SIG-M5 treated with dmso at 0.1 percent for 504 hours (cell line): Measurements from ENCODE around the gene DDX10.

Experiments used
- DNase-seq: peaks from one replicate; lab custom pipeline; 2025; ENCODE audit not compliant: unreplicated experiment; lab: John Stamatoyannopoulos, UW

Gene DDX10

DNA sequence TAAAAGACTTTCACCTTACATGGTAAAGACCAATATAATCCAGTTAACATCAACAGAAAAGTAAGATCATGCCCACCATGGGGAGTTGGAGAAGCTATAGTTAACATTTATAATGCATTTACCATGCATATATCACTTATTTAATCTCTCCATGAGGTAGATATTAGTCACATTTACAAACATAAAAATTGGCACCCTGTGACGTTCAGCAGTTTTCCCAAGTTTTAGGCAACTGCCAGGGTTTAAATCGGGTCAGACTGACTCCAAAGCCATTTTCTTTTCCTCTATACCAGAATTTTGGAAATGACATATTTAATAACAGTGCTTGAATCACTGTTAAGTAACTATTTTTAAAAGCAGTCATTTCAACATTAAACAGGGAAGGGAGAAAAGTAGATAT, 266.3 kb downstream of the DDX10 start:
- DNase-seq, result no peak

DNA sequence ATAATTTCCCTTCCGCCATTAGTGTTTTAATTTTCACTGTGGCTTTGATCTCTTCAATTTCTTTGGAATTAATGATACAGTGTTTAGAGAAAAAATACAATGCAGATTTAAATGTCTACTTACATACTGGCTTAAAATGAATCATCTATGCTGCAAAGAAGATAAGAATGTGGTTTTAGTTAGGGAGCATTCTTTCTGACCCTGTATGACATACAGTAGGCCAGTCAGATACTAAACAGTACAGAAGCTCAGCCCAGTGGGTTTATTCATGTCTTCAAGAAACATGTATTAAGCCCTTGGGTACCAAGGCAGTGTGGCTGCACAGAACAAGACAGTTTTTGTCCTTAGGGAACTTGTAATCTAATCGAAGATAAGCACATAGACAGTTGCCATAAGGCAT, 268.8 kb downstream of the DDX10 start:
- no peak for DNase-seq

- no peak for DNase-seq
Measured at GRCh38 chr11:108934289-108934688, 269.4 kb downstream of the DDX10 start.

DNA sequence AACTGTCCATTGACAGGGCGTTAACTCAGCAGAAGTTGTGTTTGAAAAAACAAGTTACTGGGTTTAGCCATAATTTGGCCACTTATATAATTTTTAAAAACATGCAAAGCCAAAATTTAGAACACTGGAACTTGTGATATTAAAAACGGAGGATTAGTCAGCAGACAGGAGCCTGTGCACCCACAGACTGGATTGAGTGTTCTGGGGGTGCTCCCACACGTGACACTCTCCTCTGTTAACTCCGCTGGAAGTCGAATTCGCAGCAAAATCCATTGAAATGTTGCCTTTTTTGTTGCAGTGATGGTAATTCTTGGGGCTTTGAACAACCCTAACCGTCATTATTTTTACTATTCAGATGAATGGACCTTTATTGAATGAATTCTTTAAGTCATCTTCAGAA, 269.8 kb downstream of the DDX10 start:
- DNase-seq, result no peak

GRCh38 chr11:108937746-108938145, 272.9 kb downstream of the DDX10 start:
- DNase-seq, result no peak

DNA sequence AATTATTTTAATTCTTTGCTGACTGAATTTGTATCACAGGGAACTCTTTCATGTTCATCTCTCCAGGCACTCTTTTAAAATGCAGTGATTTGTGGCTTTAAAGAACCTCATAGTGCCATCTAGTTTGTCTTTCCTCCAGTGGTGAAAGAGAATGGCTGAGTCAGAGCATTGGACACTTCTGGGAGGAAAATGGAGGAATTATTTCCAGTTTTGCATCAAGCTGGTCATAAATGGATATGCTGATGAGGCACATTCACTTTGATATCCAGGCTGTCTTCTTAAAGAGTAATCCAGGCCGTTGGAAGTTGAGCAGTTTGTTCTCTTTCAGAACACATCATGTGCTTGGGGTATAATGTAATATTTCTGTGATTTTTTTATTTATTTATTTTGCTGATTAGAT, 273.7 kb downstream of the DDX10 start:
- DNase-seq, result no peak

DNA sequence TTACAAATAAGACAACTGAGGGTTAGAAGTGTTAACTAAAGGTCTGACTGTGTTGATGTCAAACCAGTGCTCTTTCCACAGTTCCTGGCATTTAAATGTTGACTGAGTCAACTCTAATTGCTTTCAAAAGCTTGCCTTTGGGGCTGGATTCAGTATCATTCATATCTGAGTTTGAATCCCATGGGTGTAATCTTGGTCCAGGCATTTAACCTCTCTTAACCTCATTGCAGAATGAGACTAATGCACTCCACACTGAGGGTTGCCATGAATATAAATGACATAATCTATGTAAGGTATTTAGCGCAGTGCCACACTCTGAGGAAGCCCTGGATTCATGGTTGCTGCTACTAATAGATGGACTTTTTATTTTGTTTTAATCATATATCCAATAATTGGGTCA, 274.3 kb downstream of the DDX10 start:
- DNase-seq, result no peak

DNA sequence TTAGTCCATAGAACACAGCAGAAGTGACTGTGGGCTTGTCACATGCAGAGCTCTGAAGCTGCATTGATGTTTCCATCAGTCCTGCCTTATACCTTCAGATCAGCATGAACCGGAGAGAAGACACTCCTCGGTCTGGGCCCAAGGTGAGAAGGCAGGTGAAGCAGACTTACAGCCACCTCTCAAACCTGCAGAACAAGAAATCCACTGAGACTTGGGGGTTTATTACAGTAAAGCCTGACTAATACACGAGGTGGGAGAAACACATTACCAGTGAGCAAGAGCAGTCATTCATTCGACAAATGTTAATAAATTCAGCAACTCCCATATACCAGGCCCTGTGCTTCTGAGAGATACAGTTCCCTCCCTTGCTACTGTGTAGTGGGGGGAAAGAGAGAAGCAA, 279.0 kb downstream of the DDX10 start:
- DNase-seq, result no peak

GRCh38 chr11:108944471-108945178, 279.8 kb downstream of the DDX10 start:
- no peak for DNase-seq

GRCh38 chr11:108945341-108945740, 280.5 kb downstream of the DDX10 start:
- DNase-seq, result no peak

DNA sequence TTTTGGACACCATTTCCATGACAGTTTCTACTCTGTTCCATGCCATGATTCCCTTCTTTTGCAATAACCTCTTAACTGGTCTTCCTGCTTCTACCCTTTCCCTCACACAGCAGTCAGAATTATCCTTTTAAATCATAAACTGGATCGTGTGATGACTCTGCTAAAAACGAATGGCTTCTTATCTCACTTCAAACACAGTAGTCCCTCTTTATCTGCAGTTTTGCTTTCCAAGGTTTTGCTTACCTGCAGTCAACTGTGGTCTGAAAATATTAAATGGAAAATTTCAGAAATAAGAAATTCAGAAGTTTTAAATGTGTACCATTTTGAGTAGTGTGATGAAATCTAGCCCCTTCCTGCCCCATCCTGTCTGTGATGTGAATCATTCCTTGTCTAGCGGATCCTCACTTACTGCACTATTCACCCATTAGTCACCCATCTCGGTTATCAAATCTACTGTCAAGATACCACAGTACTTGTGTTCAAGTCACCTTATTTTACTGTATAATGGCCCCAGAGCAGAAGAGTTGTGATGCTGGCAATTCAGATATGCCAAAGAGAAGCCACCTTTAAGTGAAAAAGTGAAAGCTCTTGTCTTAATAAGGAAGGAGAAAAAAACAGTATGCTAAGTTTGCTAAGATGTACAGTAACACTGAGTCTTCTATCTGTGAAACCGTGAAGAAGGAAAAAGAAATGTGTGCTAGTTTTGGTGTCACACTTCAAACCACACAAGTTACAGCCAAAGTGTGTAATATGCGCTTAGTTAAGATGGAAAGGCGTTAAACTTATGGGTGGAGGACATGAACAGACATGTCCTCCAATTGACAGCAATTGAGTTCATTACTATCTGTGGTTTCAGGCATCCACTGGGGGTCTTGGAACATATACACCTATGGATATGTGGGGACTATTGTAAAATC, 283.0 kb downstream of the DDX10 start:
- peak; percentile 14 for DNase-seq

DNA sequence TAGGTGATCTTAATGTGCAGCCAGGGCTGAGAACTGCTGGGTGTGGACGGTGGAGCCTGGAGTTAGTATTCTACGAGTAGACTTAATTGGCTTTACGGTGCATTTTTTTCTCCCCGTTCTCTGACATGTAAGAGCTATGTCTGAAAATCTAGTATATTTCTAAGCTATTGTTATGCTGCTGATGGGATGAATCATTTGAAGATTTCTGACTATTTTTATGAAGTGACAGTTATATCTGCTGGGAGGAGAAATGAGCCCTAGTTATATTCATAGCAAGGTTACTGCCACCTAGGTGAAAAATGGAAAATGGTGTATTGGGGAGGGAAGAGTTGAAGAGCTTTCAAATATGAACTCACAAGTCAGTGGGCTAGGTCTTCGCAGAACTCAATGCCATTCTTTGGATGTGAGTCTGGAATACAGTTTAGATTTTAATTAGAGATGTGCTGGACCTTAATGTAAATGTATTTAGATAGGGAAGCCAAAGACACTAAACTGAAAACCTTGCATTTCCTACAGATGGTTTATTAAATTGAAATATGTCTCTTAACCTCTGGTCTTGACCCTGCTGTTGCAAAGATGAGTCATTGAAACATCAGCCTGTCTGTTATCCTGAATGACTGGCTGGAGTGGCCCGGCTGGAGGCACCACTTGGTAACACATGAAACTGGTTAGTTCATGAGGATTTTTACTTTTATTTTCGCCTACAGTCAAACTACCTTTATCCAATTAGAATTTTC, 293.7 kb downstream of the DDX10 start:
- peak; percentile 6 for DNase-seq

DNA sequence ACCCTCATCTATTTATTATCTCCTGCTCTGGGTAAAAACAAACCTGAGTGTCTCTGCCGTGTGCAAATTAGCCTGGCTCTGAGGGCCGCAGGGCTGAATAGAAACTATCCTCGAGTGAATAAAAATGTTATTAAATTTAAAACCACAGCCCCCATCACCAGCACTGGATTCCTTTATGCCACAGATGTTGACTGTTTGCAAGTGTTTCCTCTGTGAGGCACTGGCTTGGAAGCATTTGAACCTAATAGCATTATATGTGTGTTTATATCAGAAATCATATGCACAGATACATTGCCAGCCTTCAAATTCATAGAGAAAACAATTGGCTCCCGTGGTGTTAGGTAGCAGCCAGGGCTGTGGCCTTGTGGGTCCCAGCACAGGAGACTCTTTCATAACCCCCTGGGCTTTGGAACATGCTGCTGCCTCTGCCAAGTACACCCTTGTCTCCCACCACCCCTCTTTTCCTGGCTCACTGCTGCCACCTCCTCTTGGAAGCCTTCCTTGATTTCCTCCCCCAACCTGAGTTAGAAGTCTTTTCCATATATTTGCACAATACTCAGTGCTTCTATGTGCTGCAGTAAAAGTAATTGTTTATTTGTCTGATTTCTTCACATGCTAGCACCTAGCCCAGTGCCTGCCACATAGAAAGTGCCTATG, 294.4 kb downstream of the DDX10 start:
- DNase-seq, result no peak

DNA sequence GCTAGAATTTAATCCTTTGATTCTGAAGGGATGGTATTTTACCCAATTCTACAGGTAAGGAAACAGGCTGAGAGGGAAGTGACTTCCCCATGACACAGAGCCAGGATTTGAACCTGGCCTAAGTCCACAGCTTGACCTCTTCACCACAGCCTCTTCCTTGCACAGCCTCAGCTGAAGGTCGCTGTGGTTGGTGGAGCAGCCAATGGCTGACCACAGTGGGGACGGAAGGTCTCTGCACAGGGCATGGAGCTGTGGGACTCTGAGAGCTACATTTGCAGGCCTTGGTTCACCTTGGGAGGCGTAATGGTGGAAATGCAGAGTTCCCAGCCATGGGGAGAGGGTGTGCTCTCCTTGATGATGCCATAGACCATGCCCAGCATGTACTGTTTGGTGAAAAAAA, 295.0 kb downstream of the DDX10 start:
- DNase-seq, result no peak

- DNase-seq, result no peak
Measured at GRCh38 chr11:108960501-108960900, 295.6 kb downstream of the DDX10 start.

- peak; percentile 39 for DNase-seq
Measured at GRCh38 chr11:108961095-108961494, 296.2 kb downstream of the DDX10 start.

DNA sequence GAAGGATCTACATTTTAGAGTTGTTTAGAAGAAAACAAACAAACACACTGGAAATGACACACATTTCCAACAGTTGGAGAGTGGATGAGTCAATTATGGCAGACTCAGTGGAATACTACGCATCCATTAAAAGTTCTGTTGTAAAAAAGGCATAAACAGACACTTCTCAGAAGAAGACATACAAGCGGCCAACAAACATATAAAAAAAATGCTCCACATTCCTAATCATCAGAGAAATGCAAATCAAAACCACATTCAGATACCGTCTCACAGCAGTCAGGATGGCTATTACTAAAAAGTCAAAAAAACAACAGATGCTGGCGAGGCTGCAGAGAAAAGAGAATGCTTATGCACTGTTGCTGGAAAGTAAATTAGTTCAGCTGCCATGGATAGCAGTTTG, 298.2 kb downstream of the DDX10 start:
- no peak for DNase-seq

DNA sequence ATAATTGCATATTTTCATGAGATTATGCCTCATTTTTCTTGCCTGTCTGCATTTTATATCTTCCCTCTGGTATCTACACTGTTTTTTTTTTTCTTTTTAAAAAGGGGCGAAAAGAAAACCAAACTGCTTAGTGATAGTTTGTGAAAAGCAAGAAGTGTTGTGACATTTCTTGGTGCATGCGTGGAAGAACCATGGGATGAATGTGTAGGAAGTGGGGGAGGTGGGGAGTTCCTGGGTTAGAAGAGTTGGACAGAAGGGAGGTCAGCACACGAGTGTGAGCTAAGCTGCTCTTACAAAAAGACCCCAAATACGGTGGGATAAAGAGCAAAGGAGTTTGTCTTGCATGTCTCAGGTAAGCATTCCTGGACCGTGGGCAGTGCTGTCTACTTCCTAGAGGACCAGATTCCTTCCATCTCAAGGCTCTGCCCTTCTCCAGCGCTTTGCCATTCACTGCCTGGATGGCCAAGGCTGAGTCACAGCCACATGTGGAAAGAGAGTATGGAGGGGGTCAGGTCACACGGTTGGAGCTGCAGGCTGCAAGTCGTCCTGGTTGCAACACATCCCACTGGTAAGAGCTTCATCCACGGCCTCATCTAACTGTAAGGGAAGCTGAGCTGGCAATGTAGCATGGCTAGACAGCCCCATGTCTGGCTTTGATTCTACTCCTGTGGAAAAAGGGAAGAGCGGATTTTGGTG, 300.6 kb downstream of the DDX10 start:
- DNase-seq, result peak; percentile 64

- no peak for DNase-seq
Measured at GRCh38 chr11:108966206-108966605, 301.3 kb downstream of the DDX10 start.

- no peak for DNase-seq
Measured at GRCh38 chr11:108966978-108967377, 302.1 kb downstream of the DDX10 start.

DNA sequence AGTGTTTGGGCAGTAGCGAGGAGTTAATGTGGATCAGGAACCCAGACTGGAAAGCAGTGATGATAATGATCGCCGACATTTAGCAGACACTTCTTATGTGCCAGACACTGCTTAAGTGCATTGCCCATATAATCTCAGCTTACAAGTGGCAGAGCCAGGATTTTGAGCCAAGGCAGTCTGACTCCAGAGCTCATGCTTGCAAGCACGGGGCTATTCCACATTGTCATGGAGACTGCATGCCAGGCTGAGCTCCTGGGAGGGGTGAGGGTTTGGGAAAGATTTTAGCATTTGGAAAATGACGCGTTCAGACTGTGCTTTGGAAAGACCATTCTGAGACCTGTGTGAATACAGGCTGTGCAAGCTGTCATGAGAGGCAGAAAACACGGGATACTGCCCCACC, 302.7 kb downstream of the DDX10 start:
- DNase-seq, result no peak
